GM19025 (cell line): ENCODE data around the gene OPCML.

ENCODE experiments used
- ATAC-seq: cut with Tn5 transposase; IDR thresholded peaks from one replicate; pipeline ENCODE4 v1.9.1; 2021; ENCODE audit warnings: mild to moderate bottlenecking, low read depth, moderate library complexity; ENCODE audit not compliant: unreplicated experiment

OPCML gene

GRCh38 chr11:133504906-133505305, 27.4 kb downstream of the OPCML start:
- ATAC-seq = no peak

- ATAC-seq = no peak
Measured at GRCh38 chr11:133503776-133504175, 28.5 kb downstream of the OPCML start.

DNA sequence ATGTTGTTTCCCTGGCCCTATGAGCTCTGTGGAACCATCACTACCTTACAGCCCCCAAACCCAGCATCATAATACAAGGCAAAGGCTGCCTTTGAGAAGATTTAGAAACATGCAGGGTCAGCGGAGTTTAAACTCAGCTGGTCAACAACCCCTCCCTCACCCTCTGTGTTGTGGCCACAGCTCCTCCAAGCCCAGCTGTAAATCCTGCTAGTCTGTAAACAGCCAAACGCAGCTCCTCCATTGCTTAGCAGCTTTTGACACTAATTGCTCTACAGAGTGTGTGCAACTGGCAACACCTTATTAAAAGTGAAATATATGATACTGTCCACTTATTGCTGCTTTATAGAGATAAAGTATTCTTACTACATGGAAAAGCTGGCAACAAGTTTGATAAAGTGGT, 29.1 kb downstream of the OPCML start:
- ATAC-seq = no peak

DNA sequence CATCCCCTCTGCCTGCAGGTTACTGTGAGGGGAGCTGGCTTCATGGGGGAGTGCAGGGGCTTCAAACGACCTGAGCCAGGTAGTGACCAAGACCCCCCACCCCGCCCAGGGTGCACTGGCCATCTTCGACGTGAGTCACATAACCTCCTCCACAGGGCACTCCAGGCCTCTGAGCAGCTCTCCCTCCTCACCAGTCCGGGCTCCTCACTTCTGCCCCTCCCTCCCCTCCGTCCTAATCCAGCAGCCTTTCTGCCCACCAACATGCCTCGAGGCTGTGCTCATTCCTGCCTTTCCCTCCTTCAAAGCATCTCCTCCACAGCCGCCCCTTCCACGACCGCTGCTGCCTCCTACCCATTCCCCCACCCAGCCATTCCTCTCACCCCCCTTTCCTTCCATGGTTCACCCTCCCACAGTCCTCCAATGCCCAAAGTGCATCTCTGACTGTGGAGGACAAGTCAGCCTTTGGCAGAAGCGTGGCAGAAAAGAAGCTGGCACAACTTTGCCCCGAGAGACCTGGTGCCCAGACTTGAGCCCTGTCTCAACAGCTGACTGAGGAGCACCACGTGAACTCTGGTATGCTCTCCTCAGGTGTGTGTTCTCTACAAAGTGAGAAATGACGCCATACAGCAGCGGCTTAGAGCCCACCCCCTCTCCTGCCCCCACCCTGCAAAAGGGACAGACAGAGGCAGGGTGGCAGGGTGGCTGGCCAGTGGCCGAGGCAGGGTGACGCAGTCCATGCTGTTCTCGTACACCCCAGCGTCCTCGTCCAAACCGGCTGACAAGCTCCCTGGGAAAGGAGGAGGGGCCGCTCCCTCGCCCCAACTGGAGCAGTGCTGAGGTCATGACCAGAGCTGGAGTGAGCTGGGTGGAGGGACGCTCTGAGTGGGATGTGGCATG, 30.4 kb downstream of the OPCML start:
- no peak for ATAC-seq

DNA sequence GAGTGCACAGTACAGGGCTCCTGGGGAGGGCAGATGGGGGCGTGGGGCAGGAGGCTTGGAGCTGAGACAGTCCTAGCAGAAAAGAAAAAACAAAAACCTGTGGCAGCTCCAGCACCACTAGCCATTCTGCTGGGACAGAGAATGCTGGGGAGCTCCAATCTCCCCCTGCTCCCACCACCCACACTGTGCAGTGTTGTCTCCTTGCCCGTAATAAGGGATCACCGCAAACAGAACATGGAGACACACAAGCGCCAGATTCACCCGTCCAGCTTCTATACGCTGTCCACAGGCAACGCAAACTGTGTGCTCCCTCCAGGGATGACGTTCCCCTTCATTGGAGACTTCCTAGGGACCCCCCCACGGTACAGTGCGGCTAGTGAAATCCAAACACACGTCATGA, 31.4 kb downstream of the OPCML start:
- ATAC-seq = no peak

DNA sequence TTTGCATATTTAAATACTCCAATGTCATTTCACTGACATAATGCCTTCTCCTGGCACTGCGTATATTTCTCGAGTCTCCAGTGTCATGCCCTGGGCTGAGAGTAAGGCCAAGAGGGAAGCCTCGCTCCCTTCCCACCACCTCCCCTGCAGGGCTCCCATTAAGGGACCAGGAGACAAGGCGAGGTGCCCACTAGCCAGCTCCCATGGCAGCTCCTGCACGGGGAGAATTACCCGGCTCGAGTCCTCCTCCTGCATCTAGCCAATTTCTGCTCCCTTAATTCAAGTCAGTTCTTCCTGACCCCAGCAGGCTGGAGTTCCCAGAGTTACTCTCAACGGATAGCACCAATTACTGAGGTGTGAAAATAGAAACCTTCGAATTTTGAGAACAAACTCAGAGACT, 31.9 kb downstream of the OPCML start:
- no peak for ATAC-seq

DNA sequence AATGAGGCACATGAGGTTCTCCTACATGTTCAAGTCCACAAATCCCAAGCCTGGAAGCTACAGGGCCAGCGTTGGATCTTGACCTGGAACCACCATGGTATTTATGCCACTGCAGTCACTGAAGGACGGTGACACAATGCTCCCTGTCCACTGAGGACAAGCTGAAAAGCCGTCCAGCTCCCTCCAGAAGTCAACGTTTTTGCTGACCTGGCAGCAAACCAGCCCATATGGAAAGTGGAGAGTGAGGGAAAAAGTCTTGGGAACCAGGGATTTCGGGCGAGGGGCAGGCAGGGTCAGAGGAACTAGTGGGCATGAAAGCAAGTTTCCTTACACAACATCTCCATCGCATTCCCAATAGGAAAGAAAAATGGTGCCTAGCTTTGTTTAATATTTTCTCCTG, 33.3 kb downstream of the OPCML start:
- ATAC-seq = no peak

DNA sequence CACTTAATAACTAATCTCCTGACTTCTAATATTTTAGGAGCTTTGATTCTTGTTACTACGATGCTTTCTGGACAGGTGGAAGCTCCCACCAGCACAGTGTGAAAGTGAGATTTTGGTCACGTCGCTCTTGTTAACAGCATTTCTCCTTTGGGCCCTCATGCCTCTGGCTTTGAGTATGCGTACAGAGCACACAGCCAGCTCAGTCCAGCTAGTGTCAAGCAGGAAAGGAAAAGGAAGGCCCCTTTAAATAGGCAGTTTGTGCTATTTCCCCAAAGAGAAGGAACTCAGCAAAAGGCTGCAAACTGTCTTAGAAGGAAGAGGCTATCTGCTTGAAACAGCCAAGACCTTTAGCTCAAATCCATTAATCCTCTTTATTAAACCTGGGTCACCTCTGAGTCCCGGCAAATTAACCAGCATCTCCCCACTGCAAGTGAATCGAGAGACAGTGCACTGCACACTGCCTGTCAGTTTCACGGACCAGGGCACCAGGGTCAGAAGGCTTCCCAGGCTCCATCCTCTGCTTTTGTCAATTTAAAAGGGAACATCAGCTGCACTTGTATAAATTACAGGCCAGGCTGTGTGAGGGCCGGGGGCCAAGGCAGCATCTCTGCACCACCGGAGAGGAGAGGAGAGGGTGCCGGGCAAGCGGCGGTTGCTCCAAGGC, 34.7 kb downstream of the OPCML start:
- ATAC-seq = no peak

DNA sequence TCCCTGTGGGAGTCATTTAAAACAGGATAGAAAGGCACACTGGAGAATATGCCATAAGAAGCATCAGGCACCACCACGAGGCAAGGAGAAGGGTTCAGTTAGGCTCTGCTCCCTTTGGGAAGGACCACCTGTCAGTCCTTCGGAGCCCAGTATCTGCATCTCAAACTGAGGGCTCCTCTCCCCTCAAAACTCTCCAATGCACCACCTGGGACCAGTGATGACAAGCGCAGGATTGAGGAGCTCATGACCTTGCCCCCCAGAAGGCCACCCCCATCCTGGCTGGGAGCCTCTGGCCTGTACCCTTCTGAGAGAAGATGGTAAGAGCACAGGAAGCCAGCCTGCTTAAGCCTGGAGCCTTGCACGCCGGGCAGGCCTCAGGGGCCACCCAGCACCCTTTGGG, 39.4 kb downstream of the OPCML start:
- ATAC-seq = no peak

DNA sequence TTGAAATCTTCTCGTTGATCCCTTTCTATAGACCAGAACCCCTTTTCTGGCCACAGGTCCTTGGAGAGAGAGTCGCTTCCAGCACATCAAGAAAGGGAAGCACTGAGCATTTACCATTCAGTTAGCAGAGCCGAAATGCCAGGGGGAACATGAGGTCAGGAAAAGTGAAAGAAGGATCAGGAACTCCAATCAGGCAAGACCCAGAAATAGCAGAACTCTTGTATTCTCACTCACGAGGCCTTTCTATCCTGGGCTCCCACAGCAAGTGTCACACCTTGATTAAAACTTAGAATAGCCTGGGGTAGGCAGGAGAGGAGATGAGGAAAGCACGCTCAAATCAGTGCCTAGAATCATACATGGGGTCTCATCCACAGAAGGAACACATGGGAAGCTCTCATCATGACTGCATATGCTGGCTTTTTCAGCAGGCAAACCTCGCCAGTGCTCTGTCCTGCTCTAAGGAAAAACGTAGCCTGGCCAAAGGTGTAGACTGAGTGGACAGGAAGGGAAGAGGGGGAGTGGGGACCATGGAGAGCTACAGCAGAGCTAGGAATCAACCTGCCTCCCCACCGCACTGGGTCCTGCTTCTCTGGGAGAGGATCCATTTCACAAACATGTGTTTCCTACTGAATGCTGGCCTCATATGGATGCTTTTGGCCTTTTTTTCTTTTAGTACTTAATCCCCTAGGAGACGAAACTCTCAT, 40.5 kb downstream of the OPCML start:
- no peak for ATAC-seq

DNA sequence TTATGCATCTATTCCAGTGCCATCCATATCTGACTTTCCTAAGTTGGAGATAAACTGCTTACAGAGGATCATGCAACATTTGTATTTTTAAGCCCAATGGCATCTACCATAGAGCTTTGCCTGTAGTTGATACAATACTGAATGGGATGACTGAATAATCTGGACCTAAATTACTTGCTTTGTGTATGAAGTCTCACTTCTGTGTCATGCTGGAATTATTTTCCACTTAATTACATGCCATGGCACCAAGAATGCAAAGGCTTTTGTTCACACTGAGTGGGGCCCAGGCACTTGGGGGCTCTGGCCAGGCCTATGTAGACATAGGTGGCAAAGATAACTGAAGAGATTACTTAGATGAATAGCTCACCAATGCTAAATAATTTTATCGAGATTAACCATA, 51.6 kb downstream of the OPCML start:
- ATAC-seq = no peak

- ATAC-seq = no peak
Measured at GRCh38 chr11:133479209-133479608, 53.1 kb downstream of the OPCML start.

- ATAC-seq = no peak
Measured at GRCh38 chr11:133477251-133477625, 55.1 kb downstream of the OPCML start.

- ATAC-seq = no peak
Measured at GRCh38 chr11:133476570-133477250, 55.6 kb downstream of the OPCML start.

DNA sequence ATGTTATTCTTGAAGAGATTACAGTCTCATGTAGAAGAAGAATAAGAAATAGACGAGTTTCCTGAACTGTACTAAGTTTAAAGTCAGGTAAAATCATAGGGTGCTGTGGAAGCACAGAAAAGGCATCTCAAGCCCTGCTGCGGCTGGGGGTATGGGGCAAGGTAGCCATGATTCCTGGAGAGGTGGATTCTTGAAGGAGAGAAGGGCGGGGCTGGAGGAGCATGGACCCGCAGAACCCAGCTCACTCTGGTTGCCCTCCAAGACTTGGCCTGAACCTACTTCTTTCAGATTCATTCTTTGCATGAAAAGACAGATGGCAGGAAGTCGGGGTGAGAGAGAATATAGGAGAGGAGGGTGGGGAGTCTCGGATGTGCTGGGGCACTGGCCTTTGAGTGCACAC, 57.8 kb downstream of the OPCML start:
- no peak for ATAC-seq

DNA sequence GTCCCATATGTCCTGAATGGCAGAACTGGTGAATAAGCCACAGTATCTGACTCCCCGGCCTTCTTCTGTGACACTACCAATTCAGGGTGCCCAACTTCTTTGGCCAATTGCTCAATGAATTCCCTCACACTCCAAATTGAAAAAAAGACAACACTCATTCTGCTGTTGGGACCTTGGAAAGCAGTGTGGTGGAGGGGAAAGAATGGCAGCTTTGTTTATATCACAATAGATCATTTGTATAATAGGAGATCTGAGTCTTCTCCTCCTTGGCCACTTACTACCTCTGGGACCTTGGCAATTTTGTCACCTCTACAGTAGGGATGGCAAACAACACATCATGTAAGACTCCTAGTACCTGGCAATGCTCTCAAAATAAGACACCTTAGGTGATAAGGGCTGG, 64.6 kb downstream of the OPCML start:
- no peak for ATAC-seq

GRCh38 chr11:133443206-133443747, 89.0 kb downstream of the OPCML start:
- ATAC-seq = no peak

- no peak for ATAC-seq
Measured at GRCh38 chr11:133441964-133442660, 90.2 kb downstream of the OPCML start.

- no peak for ATAC-seq
Measured at GRCh38 chr11:133425992-133426391, 106.3 kb downstream of the OPCML start.

GRCh38 chr11:133425245-133425644, 107.1 kb downstream of the OPCML start:
- no peak for ATAC-seq
